OCI-LY3 (cell line): ENCODE data around the gene PTX3.

Source experiments
- H2AFZ ChIP-seq: fragments of 200-600, 300-600 bp; shearing (Covaris generic); 2 replicates; pipeline ENCODE4 v1.6.0; 2014; ENCODE audit warnings: antibody characterized with exemption, low read depth, low read length
- H3K27ac ChIP-seq: fragments of 200-600, 300-600 bp; sonication (generic); 2 replicates; pipeline ENCODE4 v1.5.1; 2014; ENCODE audit warnings: mild to moderate bottlenecking, low read length, moderate library complexity, mixed read lengths
- H3K27me3 ChIP-seq: fragments of 200-600, 300-600 bp; sonication (generic); 2 replicates; pipeline ENCODE4 v1.6.1; 2014; ENCODE audit warnings: low read depth, low read length, mixed read lengths
- H3K36me3 ChIP-seq: fragments of 200-600, 300-600 bp; sonication (generic); replicated peaks from 2 replicates; pipeline ENCODE3; 2014; ENCODE audit warnings: low read depth, low read length, mixed read lengths
- H3K4me1 ChIP-seq: fragments of 300-600, 200-600 bp; sonication (generic); 2 replicates; pipeline ENCODE4 v1.6.1; 2014; ENCODE audit warnings: low read length, mixed read lengths
- H3K4me2 ChIP-seq: fragments of 200-600, 300-600 bp; sonication (generic); 2 replicates; pipeline ENCODE4 v1.6.1; 2014; ENCODE audit warnings: low read length, mixed read lengths
- H3K4me3 ChIP-seq: fragments of 300-600, 200-600 bp; sonication (generic); 2 replicates; pipeline ENCODE4 v1.5.1; 2014; ENCODE audit warnings: antibody characterized with exemption, mild to moderate bottlenecking, low read length, moderate library complexity
- H3K79me2 ChIP-seq: fragments of 300-600, 200-600 bp; shearing (Covaris generic); 2 replicates; pipeline ENCODE4 v1.6.1; 2014; ENCODE audit warnings: mild to moderate bottlenecking, low read length, mixed read lengths
- H3K9ac ChIP-seq: fragments of 300-600, 200-600 bp; shearing (Covaris generic); 2 replicates; pipeline ENCODE4 v1.6.0; 2014; ENCODE audit warnings: mild to moderate bottlenecking, low read length, moderate library complexity
- H3K9me3 ChIP-seq: fragments of 200-600, 300-600 bp; shearing (Covaris generic); 2 replicates; pipeline ENCODE4 v1.6.1; 2014; ENCODE audit warnings: low read length, mixed read lengths; ENCODE audit not compliant: insufficient read depth
- H4K20me1 ChIP-seq: fragments of 200-600, 300-600 bp; sonication (generic); 2 replicates; pipeline ENCODE4 v1.6.1; 2016; ENCODE audit warnings: low read length, mixed read lengths; ENCODE audit not compliant: insufficient read depth
- EZH2phosphoT487 ChIP-seq: fragments of 200-600 bp; shearing (Covaris generic); IDR thresholded peaks from 2 replicates; pipeline ENCODE4 v1.6.1; 2018; ENCODE audit warnings: antibody characterized with exemption, mixed run types, low read depth
- TF ChIP-seq, protein P1 (sequence below): fragments of 200-600, 300-600 bp; sonication (generic); IDR thresholded peaks from 2 replicates; pipeline ENCODE4 v1.5.1; 2014; ENCODE audit warnings: antibody characterized with exemption, low read length, low read depth

Gene PTX3

DNA sequence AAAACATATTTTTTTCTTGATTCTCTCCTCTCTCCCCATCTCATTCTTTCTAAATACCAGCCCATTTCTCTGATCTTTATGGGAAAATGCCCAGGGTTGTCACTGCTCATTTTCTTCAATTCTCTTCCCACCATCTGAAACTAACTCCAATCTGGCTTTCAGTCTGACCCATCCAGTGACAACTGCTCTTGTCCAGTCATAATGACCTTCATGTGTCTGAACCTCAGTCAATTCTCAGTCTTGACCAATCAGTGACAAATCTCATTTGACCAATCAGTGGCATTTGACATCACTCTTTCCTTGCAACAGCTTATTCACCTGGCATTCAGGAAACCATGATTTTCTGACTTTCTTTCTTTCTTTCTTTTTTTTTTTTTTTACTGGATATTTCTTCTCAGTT lies 51.5 kb downstream of the PTX3 start:
- TF ChIP-seq EZH2phosphoT487, result no peak
- TF ChIP-seq, protein P1, sequence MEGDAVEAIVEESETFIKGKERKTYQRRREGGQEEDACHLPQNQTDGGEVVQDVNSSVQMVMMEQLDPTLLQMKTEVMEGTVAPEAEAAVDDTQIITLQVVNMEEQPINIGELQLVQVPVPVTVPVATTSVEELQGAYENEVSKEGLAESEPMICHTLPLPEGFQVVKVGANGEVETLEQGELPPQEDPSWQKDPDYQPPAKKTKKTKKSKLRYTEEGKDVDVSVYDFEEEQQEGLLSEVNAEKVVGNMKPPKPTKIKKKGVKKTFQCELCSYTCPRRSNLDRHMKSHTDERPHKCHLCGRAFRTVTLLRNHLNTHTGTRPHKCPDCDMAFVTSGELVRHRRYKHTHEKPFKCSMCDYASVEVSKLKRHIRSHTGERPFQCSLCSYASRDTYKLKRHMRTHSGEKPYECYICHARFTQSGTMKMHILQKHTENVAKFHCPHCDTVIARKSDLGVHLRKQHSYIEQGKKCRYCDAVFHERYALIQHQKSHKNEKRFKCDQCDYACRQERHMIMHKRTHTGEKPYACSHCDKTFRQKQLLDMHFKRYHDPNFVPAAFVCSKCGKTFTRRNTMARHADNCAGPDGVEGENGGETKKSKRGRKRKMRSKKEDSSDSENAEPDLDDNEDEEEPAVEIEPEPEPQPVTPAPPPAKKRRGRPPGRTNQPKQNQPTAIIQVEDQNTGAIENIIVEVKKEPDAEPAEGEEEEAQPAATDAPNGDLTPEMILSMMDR, result no peak
- Histone ChIP-seq H3K9ac (no peak overlapping the region), H3K36me3 (no peaks in the 10 kb centered on the region), H2AFZ (no peak overlapping the region), H3K27me3 (no peaks in the 10 kb centered on the region), H3K4me1 (no peaks in the 10 kb centered on the region), H3K79me2 (no peaks in the 10 kb centered on the region), H3K9me3 (no peaks in the 10 kb centered on the region), H3K27ac (no peak overlapping the region), H3K4me3 (no peak overlapping the region), H3K4me2 (no peak overlapping the region), H4K20me1 (no peaks in the 10 kb centered on the region)

DNA sequence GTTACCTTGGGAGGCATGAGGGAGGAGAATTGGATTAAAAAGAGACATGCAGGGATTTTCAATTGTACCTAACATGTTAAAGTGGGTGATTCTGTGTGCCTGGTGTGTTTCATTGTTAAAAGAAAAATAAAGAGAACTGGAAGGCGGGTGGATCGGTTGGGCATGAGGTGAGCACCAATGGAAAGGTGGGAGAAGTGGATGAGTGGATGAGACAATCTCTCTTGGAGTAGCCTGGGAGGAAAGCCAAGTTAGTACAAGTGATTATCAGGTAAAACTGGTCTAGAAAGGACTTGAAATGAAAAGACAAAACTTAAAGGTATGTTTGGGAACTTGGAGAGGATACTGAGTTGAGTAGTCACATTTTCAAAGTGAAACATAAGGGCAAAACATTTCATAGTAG lies 54.5 kb downstream of the PTX3 start:
- no peak overlapping the region for H3K9ac ChIP-seq
- H4K20me1 ChIP-seq, result no peaks in the 10 kb centered on the region
- H3K79me2 ChIP-seq, result no peaks in the 10 kb centered on the region
- no peak overlapping the region for H3K4me2 ChIP-seq
- H3K27me3 ChIP-seq, result peaks cover 4% of the 10 kb centered on the region
- H2AFZ ChIP-seq, result no peak overlapping the region
- H3K4me1 ChIP-seq, result peaks cover 12% of the 10 kb centered on the region
- TF ChIP-seq EZH2phosphoT487, result no peak
- TF ChIP-seq, protein P1, result no peak
- H3K4me3 ChIP-seq, result no peak overlapping the region
- no peak overlapping the region for H3K27ac ChIP-seq
- H3K9me3 ChIP-seq, result no peaks in the 10 kb centered on the region
- no peaks in the 10 kb centered on the region for H3K36me3 ChIP-seq
